ENCODE measurements around the gene KRT74.

KRT74 gene

GRCh38 chr12:52537101-52537500, 36.5 kb downstream of the KRT74 start:
- DNase-seq (ENCODE audit: low read depth in 2 of 2), result no peak

DNA sequence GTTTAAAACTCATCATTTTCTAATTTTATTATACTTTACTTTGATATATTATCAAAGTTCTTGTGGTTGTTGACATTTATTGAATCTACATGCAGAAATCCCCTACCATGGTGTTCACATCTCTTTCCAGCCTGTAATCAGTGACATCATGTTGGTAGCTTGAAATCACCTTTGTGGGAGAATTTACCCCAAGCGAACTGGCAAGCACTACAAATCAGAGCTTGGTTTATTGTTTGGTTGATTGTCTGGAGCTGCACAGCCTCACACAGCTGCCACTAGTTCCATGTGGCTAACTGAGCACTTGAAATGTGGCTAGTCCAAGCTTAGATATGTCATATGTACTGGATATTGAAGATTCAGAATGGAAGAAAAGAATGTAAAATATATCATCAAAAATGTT, 38.1 kb downstream of the KRT74 start:
- no peak for DNase-seq (ENCODE audit: low read depth in 2 of 2)

GRCh38 chr12:52534482-52534881, 39.2 kb downstream of the KRT74 start:
- no peak for DNase-seq (ENCODE audit: low read depth in 2 of 2)

- no peak for DNase-seq (ENCODE audit: low read depth in 2 of 2)
Observed at GRCh38 chr12:52533686-52534470, 39.8 kb downstream of the KRT74 start.

DNA sequence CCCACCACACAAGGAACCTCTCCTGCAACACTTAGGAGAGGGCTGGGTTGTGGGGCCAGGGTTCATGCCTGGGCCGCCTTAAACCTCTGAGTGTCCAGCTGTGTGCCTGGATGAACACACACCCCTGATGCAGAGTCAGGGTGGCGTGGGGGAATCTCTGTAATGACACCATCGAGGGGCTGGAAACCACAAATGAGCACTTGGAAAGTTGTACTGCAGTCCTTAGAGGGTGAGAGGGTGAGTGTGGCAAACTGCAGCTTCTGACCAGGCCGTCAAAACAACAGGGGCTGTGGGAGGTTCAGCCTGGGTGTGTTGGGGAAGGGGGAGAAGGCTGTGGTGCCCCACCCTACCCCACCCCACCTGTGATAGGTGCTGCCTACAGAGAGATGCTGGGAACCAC, 41.0 kb downstream of the KRT74 start:
- no peak for DNase-seq (ENCODE audit: low read depth in 2 of 2)

DNA sequence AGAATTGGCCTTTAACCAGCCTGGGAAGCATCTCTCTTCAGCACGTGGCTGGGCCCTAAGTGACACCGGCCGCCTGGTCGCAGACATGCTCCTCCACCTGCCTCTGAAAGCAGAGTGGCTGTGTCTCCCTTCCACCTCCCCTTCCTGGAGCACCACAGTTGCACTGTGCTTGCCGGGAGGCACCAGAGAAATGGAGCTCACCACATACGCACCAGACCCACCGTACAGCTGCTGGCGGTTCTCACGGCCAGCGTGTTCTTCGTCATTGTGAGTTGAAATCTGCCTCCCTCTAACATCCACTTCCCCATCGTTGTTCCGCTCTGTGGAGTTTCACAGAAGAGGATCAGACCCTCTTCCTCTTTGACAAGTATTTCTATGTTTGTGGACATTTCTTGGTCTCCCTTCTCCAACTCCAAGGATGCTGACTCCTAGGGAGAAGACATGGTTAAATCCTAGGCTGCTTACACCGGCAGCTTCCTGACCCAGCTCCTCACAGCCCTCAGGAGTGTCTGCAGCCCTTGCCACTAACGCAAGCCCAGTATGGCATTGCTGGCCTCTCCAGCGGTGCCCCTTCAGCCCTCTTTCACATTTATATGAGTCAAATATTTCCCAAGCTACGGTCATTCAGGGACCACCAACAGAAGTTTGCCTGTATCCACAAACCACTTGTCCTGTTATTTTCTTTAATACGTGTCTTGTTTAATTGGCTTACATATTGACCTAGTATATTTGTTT, 41.9 kb downstream of the KRT74 start:
- no peak for DNase-seq (ENCODE audit: low read depth in 2 of 2)

- no peak for DNase-seq (ENCODE audit: low read depth in 2 of 2)
Observed at GRCh38 chr12:52530905-52531304, 42.7 kb downstream of the KRT74 start.

DNA sequence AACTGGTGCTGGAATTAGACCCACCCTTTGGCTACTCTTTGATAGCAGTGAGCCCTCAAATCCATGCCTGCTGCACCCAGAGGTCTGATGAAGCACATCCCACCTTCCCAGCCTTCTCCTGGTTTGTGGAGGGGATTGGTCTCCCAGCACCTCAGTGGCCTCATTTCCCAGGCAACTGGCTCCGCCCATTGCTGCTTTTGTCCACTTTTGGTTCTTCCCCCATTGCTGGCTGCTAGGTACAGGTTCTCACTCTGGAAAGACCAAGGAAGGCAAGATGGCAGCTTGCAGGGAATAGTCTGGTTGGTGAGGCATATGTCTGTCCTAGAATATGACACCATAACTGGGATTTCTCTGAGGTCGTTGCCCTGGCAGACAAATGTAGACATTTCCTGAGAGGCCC, 43.3 kb downstream of the KRT74 start:
- DNase-seq (ENCODE audit: low read depth in 2 of 2), result no peak

- DNase-seq (ENCODE audit: low read depth in 2 of 2), result no peak
Observed at GRCh38 chr12:52529846-52530245, 43.8 kb downstream of the KRT74 start.

DNA sequence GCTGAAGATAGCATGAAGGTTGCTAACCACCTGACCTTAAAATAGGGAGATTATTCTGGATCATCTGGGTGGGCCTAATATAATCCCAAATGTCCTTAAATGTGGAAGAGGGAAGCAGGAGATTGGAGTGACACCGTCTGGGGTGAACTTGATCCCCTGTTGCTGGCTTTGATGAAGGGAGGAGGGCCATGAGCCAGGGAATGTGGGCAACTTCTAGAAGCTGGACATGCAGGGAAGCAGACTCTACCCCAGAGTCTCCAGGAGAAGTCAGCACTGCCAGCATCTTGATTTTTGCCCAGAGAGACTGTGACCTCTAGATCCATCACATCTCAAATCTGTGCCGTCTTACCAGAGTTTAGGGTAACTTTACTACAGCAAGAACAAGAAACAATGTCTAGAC, 44.2 kb downstream of the KRT74 start:
- DNase-seq (ENCODE audit: low read depth in 2 of 2), result no peak

DNA sequence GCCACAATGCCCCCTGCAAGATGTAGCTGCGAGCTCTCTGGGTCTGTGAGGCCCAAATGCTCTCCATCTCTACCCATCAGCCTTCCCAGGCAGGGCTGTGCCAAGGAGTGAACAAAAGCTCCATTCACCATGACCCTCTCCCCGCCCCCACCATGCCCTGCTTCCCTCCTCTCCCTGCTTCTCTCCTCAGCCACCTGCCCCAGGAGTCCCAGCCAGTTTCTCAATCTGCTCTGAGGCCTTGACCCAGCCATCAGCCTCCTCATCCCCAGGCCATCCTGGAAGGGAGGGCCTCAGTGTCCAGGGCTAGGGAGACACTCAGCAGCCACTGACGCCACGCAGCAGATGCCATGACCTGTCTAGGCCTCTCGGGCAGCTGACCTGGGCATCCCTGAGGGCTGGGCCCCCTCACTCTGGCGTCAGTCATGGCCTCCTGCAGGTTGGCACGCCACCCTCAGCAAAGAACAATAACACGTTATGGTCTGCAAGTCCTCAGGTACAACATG, 45.0 kb downstream of the KRT74 start:
- no peak for DNase-seq (ENCODE audit: low read depth in 2 of 2)

DNA sequence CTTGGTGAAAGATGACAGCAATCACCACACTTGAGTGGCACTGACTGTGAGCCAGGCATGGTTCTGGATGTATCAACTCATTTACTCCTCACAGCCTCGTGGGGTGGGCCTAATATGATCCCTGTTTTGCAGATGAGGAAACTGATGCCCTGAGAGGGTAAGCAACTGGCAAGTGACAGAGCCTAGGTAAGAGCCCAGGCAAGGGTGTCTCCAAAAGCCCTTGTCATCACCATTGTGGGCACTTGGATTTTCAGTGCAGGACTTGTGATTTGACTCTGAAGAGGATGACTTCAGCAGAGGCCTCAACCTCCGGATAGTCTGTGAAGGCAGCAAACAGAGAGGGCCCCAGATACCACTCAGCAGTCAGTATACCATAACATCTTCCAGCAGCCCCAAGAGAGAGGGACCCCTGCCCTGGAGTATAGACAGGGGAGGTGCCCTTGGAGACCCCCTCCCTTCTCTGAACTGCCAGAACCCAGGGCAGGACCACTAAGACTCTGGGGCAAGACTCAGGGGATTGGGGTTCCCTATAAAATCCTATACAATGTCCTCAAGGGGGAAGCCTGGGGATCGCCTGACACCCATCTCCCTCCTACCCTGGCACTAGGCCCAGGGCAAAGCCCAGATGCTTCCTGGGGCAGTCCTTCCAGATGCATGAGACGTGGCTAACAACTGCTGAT, 46.4 kb downstream of the KRT74 start:
- no peak for DNase-seq (ENCODE audit: low read depth in 2 of 2)

DNA sequence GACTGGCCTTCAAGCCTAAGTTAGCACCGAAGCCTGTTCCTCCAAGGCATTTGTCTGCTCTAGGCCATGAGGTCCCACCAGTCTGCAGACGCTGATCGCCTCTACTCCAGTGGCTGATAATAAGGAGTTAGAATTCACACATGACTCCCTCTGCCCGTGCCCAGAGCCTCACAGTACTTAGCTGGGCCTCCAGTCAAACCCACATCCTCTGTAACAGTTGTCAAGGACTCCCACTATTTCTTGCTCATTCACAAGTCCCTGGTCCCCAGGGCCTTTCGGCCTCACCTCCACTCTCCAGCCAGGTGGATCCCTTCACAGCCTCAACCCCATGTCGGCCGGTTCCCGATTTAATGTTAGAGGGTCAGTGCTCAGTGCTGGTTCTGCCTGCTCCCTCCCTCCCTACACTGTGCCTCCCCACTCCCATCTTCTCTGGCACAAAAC, 47.1 kb downstream of the KRT74 start:
- no peak for DNase-seq (ENCODE audit: low read depth in 2 of 2)

DNA sequence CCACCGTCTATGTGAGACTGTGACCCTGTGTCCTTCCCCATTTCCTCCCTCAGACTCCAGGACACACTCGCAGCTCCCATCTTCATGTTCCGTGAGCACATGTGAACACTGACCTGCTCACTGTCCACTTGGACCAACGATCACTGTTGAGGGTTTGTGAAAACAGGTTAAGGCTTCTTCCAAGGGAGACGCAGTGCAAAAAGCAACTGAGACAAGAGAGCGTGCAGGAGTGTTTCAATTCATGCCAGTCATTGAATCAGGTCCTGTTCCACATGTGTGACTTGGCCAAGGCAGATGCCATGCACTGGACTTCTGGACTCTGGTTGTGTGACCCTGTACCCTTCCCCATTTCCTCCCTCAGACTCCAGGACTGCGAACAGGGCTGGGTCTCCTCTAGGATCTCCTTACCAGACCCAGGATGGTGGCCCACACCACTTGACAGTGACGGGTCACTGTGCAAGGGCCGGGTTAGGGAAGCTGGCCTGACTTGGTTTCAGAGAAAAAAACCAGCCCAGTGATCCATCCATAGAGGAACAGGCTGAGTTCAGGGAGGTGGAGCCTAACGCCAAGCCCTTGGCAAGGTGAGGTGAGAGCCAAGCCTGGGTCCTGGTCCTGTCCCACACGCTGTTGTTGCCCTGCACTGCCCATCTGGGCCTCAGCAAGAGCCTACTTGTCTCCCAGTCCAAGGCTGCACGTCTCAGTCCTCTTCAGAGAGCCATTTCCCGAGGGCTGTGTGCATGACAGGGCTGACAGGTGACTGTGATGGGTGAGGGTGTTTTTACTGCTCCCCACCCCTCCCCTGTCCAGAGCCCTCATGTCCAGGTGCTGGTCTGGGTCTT, 47.8 kb downstream of the KRT74 start:
- no peak for DNase-seq (ENCODE audit: low read depth in 2 of 2)

DNA sequence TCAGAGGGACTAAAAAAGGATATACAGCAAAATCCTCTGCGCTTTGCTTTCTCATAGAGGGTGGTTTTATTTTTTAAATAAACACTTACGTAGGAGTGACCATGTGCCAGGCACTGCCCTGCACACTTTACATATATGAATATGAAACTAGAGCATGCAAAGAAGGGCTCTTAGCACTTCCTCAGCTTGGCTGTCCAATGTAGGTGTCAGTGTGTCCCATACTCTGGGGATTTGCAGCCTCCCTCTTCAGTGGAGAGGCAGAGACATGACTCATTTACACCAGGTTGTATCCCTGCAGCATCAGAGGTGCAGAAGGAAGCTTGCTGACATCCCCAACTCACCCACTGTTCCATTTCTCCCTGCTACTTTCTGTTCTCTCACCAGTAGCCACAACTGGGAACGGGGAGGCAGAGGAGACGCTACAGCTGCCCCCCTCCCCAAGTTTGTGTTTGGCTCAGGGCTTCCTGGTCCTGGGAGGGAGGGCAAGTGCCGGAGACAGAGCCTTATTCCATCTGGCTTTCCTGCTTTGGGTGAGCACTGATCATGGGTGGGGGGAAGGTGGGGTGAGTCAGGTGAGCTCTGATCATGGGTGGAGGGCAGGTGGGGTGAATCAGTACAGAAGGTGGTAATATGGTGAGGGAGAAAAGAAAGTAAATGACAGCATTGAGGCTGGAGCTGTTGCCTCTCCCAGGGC, 48.6 kb downstream of the KRT74 start:
- no peak for DNase-seq (ENCODE audit: low read depth in 2 of 2)

GRCh38 chr12:52524241-52524897, 49.3 kb downstream of the KRT74 start:
- no peak for DNase-seq (ENCODE audit: low read depth in 2 of 2)

DNA sequence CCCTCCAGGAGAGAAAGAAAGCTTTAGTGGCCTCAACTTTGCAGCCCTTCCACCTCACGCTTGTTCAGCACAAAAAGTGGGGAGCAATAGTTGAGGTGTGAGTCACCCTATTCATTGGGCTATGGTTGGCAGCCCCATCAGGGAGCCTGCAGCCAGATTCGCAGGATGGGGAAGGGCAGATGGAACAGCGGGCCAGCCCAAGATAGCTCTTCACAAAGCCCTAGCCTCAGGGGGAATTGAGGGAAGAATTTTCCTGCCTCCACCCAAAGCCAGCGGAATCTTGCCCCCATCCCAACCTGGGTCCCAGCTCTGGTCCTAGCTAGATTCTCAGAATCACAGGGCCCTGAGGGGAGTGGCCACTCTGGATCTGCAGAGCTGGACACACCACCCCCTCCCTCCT, 49.8 kb downstream of the KRT74 start:
- no peak for DNase-seq (ENCODE audit: low read depth in 2 of 2)

- no peak for DNase-seq (ENCODE audit: low read depth in 2 of 2)
Observed at GRCh38 chr12:52522346-52523011, 51.2 kb downstream of the KRT74 start.

GRCh38 chr12:52521568-52522266, 51.9 kb downstream of the KRT74 start:
- DNase-seq (ENCODE audit: low read depth in 2 of 2), result no peak
